Activated CD8-positive, alpha-beta memory T cell treated with anti-CD3 and anti-CD28 coated beads, Interleukin-2, amount 50 U/mL, for 24 hours (primary cell): ENCODE measurements around the gene LRP8.

Source experiments
- DNase-seq: peaks from one replicate; pipeline ENCODE4 v3.0.0-alpha.2; 2020; ENCODE audit errors: extremely low read depth

LRP8 gene

GRCh38 chr1:53339736-53340635, 12.1 kb upstream of the LRP8 start:
- no peak for DNase-seq

- DNase-seq = no peak
Measured at GRCh38 chr1:53338423-53338822, 10.6 kb upstream of the LRP8 start.

GRCh38 chr1:53337499-53337898, 9.6 kb upstream of the LRP8 start:
- DNase-seq = no peak

- DNase-seq = no peak
Measured at GRCh38 chr1:53336146-53336545, 8.3 kb upstream of the LRP8 start.

GRCh38 chr1:53335661-53336060, 7.8 kb upstream of the LRP8 start:
- DNase-seq = no peak

GRCh38 chr1:53334781-53335180, 6.9 kb upstream of the LRP8 start:
- no peak for DNase-seq

GRCh38 chr1:53334312-53334711, 6.4 kb upstream of the LRP8 start:
- DNase-seq = no peak

GRCh38 chr1:53332833-53333232, 5.0 kb upstream of the LRP8 start:
- no peak for DNase-seq

GRCh38 chr1:53332186-53332564, 4.3 kb upstream of the LRP8 start:
- no peak for DNase-seq

- DNase-seq = no peak
Measured at GRCh38 chr1:53331446-53332185, 3.7 kb upstream of the LRP8 start.

- no peak for DNase-seq
Measured at GRCh38 chr1:53330819-53331218, 2.9 kb upstream of the LRP8 start.

- no peak for DNase-seq
Measured at GRCh38 chr1:53328541-53329499, 950 bp upstream of the LRP8 start.

GRCh38 chr1:53327182-53327913, 522 bp downstream of the LRP8 start:
- DNase-seq = no peak

- no peak for DNase-seq
Measured at GRCh38 chr1:53326598-53327181, 1.2 kb downstream of the LRP8 start.

- DNase-seq = peak; percentile 92
Measured at GRCh38 chr1:53326088-53326597, 1.7 kb downstream of the LRP8 start.

GRCh38 chr1:53325326-53326087, 2.4 kb downstream of the LRP8 start:
- no peak for DNase-seq

GRCh38 chr1:53324728-53325297, 3.1 kb downstream of the LRP8 start:
- DNase-seq = no peak

- DNase-seq = no peak
Measured at GRCh38 chr1:53324321-53324720, 3.5 kb downstream of the LRP8 start.

- DNase-seq = no peak
Measured at GRCh38 chr1:53323316-53323715, 4.6 kb downstream of the LRP8 start.
